HG03520 (cell line): ENCODE results near the gene LARP4B.

Experiments
- ATAC-seq: cut with Tn5 transposase; IDR thresholded peaks from one replicate; pipeline ENCODE4 v1.9.1; 2021; ENCODE audit warnings: mild to moderate bottlenecking, moderate library complexity; ENCODE audit not compliant: unreplicated experiment

LARP4B gene

DNA sequence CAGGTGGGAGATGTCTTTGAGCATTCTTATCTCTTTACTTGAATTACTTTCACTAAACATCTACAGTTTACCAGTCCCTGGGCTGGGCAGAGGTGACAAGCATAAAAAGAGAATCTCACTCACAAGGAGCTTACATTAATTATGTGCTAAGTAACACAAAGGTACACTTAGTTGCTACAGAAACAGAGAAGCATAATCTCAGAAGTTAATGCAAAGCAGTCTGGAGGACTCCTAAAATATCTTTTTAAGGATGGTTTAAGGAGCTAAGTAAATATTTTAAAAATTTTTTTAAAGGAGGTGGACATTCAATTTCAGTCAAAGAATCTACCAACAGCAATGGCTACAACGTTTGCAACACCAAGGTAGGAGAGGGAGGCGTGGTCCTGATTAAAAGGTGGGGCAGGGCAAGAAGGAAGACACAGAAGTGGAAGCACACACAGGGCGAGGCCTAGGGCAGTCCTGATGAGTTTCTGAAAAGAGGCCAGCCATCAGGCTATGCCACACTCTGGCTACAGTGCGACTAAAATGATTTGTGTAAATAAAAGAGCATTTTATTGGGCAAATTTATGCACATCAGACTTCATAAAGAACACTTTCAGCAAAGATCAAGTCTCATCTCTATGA, 5.3 kb downstream of the LARP4B start:
- no peak for ATAC-seq

DNA sequence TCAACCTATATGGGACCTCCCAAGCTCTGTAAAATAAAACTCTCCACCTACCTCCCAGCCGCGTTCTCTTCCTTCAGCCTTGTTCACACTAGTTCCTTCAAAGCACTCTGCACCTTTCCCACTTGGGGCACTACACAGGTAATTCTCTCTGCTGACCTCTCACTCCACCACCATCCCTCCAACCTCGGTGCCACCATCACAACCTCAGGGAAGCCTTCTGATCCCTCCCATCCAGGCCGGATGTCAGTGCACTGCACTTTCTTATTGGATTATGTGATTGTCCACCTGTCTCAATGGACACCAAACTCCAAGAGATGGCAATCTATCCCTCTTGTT, 7.0 kb downstream of the LARP4B start:
- no peak for ATAC-seq

DNA sequence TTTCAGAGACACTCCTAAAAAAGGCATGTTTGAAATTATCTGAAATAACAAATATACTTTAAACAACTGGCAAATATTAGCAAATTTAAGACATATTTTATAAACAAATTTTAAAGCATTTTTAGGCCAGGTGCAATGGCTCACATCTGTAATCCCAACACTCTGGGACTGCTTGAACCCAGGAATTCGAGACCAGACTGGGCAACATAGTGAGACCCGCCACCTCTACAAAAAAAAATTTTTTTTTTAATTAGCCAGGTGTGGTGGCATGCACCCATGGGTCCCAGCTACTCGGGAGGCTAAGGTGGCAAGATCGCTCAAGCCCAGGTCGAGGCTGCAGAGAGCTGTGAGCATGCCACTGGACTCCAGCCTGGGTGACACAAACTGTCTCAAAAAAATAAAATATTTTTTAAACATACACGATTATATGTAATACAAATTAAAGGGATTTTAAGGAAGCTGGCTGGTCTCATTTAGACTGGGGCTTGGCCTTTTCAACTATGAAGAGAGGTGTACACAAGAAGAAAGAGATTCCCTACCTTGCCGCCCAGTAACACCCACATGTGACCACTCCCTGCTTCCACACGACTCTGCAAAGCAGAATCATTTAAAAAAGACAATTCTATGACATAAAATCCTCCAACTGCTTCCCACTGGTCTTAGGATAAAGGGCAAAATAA, 7.5 kb downstream of the LARP4B start:
- ATAC-seq, result no peak

DNA sequence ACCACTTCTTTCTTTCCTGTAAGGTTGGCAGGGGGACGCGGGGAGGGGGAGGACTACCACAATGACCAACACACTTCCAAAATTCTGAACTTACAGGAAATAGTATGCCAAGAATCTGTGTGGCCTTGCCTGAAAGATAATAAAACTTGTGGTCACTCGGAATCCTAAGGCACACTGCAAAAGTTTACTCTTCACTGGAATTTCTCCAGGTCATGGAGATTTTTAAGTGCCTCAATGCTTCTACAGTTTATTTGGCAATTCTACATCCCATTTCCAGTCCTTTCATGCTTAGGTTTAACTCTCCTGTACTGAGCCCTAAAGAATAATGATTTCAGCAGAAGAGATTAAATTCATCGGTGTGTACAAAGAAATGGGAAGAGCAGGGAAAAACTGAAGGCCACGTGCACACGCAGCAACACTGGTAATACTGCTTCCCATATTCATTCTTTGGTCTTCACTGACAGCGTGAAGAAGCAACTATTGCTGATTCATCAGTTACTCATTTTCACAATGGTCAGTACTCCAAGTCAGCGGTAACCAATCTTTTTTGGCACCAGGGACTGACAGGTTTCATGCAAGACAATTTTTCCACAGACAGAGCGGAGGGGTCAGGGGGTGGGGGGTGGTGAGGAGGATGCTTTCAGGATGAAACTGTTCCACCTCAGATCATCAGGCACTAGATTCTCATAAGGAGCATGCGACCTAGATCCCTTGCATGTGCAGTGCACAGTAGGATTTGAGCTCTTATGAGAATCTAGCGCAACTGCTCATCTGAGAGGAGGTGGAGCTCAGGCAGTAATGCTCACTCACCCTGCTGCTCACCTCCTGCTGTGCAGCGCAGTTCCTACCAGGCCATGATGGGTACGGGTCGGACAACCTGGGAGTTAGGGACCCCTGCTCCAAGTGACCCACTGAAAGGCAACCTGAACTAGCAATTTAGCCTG, 9.8 kb downstream of the LARP4B start:
- no peak for ATAC-seq

DNA sequence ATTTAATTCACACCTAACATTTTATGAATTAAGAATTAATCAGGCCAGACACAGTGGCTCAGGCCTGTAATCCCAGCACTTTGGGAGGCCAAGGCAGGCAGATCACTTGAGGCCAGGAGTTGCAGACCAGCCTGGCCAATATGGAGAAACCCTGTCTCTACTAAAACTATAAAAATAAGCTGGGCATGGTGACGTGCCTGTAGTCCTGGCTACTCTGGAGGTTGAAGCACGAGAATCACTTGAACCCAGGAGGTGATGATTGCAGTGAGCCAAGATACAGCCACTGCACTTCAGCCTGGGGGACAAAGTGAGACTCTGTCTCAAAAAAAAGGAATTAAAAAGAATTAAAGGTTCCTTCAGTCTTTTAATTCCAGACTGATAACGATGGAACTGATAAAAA, 11.1 kb downstream of the LARP4B start:
- no peak for ATAC-seq

DNA sequence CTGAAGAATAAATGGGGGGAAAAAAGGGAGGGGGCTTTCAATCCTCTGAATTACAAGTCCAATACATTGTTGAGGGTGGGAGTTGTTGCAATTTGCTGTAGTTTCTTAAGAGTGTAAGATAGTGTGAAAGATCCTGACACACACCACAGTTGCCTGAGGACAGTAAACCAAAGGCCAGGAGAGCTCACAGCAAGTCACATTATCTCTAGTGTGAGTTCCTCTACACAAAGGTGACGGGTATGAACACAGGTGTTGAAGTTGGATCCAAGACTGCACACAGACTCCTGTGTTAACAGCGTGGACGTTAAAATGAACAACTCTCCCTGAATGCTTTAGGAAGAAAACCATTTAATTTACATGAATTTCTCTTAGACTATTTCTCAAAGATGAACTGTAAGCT, 12.0 kb downstream of the LARP4B start:
- ATAC-seq, result no peak

DNA sequence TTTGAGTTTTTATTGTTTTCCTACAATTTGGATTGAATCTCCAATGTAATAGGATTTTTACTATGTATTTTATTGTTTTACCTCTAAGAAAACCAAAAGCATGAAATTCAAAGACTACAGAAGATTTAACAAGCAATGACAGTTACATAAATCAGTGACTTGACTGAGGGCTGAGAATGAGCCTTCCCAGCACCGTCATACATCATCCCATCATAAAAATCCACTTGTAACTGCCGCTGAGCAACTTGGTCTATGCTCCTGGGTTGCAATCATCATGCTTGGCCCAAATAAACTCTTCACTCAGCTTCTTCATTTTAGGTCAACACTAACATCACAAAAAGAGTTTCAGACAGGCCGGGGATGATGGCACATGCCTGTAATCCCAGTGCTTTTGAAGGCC, 13.5 kb downstream of the LARP4B start:
- ATAC-seq, result no peak

DNA sequence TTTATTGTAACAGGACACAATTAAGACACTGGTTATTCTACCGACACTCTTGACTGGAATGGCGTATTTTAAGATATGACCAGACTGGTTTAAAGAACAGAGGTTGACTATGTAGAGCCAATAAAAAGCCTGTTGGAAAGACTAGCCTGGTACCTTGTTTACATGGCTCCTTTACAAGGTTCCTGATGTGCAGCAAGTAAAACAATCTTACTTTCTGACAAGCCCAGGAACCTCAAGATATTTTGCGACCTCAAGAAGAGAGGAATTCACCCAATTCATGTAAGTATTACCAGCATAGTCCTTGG, 14.1 kb downstream of the LARP4B start:
- no peak for ATAC-seq

DNA sequence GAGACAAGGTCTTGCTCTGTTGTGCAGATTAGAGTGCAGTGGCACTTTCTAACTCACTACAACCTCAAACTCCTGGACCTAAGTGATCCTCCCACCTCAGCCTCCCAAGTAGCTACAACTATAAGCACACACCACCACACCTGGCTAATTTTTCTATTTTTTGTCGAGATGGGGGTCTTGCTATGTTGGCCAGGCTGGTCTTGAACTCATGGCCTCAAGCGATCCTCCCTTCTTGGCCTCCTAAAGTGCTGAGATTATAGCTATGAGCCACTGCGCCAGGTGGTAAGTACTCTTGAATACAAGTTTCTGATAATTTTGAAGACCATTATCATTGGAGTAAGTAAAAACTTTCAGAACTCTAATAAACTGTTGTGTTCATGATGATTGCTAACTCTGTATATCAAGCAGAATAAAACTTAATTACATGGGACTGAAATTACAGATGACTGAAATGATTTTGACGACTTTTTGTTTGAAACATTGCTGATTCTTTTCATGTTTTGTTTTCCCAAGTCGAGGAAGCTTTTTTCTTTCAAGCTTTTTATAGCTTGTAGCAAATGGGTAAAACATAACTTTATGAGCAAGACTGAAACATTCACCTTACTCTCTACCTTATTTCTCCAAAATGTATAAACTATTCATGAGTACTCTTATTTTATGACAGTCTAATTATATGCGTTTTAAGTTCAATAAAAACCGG, 14.6 kb downstream of the LARP4B start:
- ATAC-seq, result no peak

DNA sequence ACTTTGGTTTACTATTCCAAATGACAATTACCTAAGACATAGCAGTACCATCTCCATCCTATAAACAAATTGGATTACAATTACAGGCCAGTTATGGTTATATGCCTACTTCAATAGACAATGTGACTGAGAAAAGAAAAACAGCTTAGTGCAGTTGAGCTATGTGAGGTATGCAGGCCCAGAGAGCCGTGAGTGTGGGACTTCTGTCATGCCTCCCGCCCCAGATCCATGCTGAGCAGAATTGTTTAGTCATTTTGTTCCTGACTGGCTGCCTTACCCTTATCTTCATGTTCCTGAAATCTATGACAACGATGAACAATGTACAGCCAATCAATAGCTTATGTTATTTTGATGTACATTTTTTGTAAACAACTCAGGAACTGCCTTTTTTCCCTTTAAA, 21.7 kb downstream of the LARP4B start:
- no peak for ATAC-seq

DNA sequence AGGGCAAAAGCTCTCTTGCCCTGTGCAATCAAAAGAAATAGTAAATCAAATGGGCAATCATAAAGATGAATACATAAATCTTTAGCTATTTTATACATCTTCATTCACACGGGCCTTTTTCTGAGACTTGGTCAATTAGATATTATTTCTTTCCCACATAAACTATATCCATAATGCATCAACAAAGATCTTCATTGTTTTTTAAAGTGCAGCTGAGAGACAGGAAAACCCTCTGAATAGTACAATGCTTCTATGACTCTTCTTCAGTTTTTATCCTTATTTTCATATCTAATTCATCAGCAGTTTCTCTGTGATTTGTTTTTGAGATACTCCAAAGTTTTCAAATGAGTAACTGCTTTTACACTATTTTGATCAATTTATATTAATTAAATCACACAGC, 25.5 kb downstream of the LARP4B start:
- ATAC-seq, result no peak

DNA sequence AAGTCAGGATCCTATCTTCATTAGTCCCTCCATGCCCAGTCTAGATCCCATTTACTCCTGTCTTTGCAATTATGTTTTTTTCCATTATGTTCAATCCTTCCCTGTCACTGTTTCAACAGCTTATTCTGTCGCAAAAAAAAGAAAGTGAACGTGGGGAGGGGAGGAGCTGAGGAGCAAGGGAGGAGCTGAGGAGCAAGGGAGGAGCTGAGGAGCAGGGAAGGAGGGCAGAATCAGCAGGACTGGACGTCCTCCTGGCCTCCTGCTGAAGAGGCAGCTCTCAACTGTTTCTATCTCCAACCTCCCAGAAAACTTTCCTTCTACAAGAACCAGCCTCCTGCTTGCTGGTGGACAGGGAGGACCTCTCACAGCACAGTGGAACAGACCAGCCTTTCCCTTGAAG, 26.0 kb downstream of the LARP4B start:
- no peak for ATAC-seq

DNA sequence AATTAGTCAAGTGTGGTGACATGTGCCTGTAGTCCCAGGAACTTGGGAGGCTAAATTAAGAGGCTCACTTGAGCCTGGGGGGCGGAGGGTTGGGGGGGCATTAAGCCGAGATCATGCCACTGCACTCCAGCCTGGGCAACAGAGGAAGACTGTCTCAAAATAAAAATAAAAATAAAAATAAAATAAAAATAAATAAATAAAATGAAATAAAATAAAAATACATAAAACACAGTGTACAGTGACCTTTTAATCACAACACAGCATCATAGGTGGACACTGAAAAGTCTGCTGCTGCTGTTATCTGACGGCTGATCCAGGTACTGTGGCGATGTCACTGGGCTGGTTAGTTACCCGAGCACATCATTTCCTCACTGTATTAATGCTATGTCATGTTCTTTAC, 27.1 kb downstream of the LARP4B start:
- no peak for ATAC-seq

DNA sequence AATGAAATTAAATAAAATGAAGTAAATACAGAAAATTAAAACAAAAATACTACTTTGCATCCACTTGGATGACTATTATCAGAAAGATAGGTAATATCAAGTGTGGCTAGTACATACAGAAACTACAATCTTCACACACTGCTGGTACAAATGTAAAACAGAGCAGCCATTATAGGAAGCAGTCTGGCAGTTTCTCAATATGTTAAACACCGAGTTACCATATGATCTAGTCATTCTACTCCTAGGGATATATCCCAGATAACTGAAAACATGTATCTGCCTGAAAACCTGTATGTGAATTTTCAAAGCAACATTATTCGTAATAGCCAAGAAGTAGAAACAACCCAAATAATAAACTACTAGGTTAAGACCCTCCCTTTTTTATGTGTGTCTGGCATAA, 33.4 kb downstream of the LARP4B start:
- no peak for ATAC-seq

DNA sequence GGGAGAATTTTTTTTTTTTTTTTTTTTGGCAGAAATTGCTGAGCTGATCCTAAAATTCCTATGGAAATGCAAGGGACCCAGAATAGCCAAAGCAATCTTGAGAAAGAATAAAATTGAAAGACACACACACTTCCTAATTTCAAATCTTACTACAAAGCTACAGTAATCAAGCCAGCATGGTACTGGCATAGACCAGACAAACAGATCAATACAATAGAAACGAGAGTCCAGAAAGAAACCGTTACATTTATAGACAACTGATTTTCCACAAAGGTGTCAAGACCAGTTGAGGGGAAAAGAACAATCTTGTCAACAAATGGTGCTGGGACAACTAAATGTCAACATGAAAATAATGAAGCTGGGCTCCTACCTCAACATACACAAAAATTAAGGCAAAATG, 34.5 kb downstream of the LARP4B start:
- ATAC-seq, result no peak

DNA sequence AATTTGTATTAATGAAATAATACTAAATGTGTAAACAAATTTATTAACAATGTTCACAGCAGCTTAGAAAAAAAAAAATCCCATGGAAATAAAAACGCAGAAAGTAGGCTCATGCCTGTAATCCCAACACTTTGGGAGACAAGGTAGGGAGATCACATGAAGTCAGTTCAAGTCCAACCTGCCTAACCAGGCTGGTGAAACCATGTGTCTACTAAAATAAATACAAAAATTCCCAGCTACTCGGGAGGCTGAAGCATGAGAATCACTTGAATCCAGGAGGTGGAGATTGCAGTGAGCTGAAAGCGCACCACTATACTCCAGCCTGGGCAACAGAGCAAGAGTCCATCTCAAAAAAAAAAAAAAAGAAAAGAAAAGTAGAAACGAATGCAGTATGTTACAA, 36.2 kb downstream of the LARP4B start:
- ATAC-seq, result no peak

DNA sequence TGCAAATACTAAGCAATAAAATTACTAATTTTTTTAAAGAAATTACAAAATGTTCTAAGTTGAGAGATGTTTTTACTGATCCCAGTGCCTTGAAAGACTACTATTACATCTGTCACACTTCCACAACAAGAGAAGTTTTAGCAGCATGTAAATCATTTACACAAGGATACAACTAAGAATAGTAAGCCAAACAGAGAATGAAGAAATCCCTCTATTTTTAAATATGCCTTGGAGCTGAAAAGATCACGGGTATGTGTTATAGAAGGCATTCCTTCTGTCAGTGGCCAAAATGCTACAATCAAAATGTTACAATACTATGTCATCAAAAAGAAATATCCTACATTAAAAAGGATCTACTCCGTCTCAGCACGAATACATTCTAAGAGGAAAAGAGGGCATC, 52.6 kb downstream of the LARP4B start:
- ATAC-seq, result no peak

DNA sequence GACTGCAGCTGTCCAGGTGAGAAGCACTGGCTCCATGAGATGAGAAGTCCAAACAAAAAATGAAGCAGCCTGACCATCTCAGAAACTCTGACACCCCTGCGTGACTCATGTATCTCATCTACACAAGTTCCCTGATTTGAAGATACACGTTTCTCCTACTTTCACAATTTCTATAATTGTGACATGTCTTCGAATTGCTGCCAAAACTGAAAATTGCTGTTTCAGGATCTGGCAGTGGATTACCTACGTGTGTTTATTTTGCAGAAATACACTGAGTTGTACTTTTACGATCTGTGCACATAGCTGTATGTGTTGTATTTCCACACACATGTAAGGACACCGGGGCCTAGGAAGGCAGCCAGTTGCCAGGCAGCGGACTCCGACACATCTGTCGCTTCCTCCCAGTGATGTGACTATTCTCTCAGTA, 53.2 kb downstream of the LARP4B start:
- no peak for ATAC-seq

DNA sequence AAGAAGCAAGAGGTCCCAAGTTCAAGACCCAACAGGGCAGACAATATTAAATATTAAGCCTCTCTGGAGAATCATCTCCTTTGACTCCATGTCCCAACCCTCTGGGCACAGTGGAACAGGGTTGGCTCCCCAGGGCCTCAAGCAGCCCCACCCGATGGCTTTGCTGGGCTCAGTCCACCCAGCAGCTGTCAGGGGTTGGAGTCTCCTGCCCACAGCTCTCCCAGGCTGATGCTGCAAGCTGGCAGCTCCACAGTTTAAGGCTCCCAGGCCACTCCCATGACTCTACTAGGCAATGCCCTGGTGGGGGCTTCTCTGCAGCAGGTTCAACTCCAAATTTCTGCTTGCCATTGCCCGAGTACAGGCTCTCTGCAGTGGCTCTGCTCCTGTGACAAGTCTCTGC, 55.1 kb downstream of the LARP4B start:
- no peak for ATAC-seq

DNA sequence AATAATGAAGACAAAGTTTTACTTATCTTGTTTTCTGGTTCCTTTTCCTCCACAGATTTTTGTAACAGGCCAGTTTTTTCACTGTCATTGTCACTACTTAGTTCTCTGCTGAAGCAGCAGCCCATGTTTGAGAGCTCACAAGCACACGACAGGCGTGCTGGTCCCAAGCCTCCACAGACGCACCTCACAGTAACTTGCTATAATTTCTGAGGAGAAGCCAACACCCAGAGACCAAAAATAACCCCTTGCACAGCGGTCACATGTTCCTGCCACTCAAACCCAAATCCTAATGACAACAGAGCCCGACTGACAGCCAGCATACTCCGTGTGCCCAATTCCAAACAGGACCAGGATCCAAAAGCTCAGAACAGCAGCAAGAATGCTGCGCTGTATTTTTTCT, 58.5 kb downstream of the LARP4B start:
- no peak for ATAC-seq

DNA sequence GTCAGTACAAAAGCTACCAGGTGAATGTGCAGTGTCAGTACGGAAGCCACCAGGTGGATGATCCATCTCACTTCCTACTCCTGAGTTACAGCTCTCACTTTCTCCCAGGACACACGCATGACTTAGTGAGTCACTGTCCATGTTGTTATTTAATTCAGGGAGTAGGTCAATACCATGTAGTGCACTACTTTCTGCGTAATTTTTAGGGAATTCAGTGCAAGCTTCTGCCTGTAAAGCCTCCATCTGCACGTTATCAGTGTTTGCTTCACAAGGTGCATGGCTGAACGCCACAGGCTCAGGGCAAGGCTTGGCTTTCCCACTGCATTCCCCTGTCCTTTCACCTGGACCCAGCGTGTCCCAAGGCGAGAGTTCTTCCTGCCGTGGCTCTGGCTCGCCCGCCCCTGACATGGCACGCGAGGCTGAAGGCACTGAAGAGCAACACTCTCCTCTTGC, 59.5 kb downstream of the LARP4B start:
- ATAC-seq, result no peak
